H1 (cell line): Measurements from ENCODE around the gene FBXL17. TPM values are rescaled to one million over a fixed set of nuclear protein-coding genes. Genes with fewer than 3 reads are reported as not detected.

ENCODE experiments used
- CHD7 ChIP-seq: fragments of 300-600 bp; sonication (generic); IDR thresholded peaks from 2 replicates; pipeline ENCODE4 v1.7.1; 2012; ENCODE audit warnings: low read length, moderate library complexity, mild to moderate bottlenecking, inconsistent platforms; ENCODE audit not compliant: insufficient replicate concordance
- GTF2F1 ChIP-seq: IDR thresholded peaks from 2 replicates; pipeline ENCODE4 v1.6.1; 2012; ENCODE audit warnings: low read depth, low read length, improper control_type of control experiment, borderline replicate concordance
- KDM5A ChIP-seq: fragments of 200-600 bp; IDR thresholded peaks from 2 replicates; pipeline ENCODE4 v1.7.1; 2012; ENCODE audit warnings: mild to moderate bottlenecking, low read length, inconsistent platforms, mixed read lengths
- RBBP5 ChIP-seq: IDR thresholded peaks from 2 replicates; pipeline ENCODE4 v1.7.1; 2012; ENCODE audit warnings: low read depth, mild to moderate bottlenecking, inconsistent platforms, low read length, moderate library complexity, borderline replicate concordance
- SAP30 ChIP-seq: fragments of 300-600 bp; sonication (generic); IDR thresholded peaks from 2 replicates; pipeline ENCODE4 v1.7.1; 2012; ENCODE audit warnings: low read length, moderate library complexity, mild to moderate bottlenecking, inconsistent platforms; ENCODE audit not compliant: insufficient read depth, insufficient replicate concordance
- polyA plus RNA-seq, 7 experiments: library from polyadenylated mRNA; depleted of rRNA in 3 of 7; stranded (reverse) in 5 of 7; unstranded in 2 of 7; fragments of >200 nt in 5 of 7; fragments of 200-250 nt in 2 of 7; gene quantifications; 1 replicate in 5 of 7; 2 replicates in 1 of 7; 4 replicates in 1 of 7; pipeline versions ENCODE4 v1.2.1 to v1.2.3, GENCODE V29; 2011 to 2013; ENCODE audit warnings: missing spikeins in 2 of 7, mixed read lengths in 2 of 7
- total RNA-seq: library from RNA; stranded (reverse); fragmentation: NEBNext Ultra II Directional; extraction: Animal tissue kit (Norgen Biotek cat#: 25700); gene quantifications from 2 replicates; pipeline ENCODE4 v1.2.1, GENCODE V29; 2021

Gene FBXL17
- total and polyA plus RNA-seq, 2 of the 8 experiments (the other 6 are each of a cell fraction or from before 2014, with no cell fraction given), result 0.35 to 4.3 TPM

GRCh38 chr5:107930092-107930491 is 451.8 kb downstream of the FBXL17 start (continued):
- no peak for TF ChIP-seq CHD7
- TF ChIP-seq KDM5A, result no peak
- no peak for TF ChIP-seq SAP30
- TF ChIP-seq GTF2F1, result no peak
- TF ChIP-seq RBBP5, result no peak
